K562 (cell line): ENCODE measurements around the gene TEX35. TPM values are rescaled to one million over a fixed set of nuclear protein-coding genes. Genes with fewer than 3 reads are reported as not detected.

Experiments
- ATAC-seq: fragments of 200-7000 bp; cut with Tn5 transposase; 3 replicates; pipeline ENCODE4 v1.9.1; 2020; ENCODE audit warnings: moderate library complexity
- BruUV-seq: library from RNA; stranded (reverse); fragments of 400-500 nt; replicated peaks from 2 replicates; lab custom pipeline; 2021; lab: Mats Ljungman, UMichigan
- CTCF ChIA-PET: fragments of 300-600 bp; formaldehyde crosslinking; extraction: SDS; loops from one replicate; lab custom pipeline; 2021; ENCODE audit warnings: low intra/inter-chr PET ratio; lab: Yijun Ruan, JAX
- POLR2A ChIA-PET: fragments of 300-600, 350-650 bp; sonication (Branson Sonifier 250); formaldehyde crosslinking; extraction: SDS; loops from one replicate; lab custom pipeline; 2021; ENCODE audit warnings: antibody characterized with exemption, inconsistent platforms; lab: Yijun Ruan, JAX
- DNase-seq, 4 experiments: peaks; one replicate each; pipeline versions ENCODE4 v3.0.0 to v3.0.0-alpha.2; 2011 to 2018; ENCODE audit warnings: low spot score in 3 of 4, mixed read lengths in 3 of 4; ENCODE audit errors: extremely low read depth in 1 of 4
- FAIRE-seq: peaks from 2 replicates; lab custom pipeline; 2011; peaks lifted over from hg19 to GRCh38; lab: Jason Lieb, UNC
- H2AFZ ChIP-seq: 2 replicates; pipeline ENCODE4 v1.6.0; 2011; ENCODE audit warnings: low read depth, low read length, control low read depth, inconsistent platforms
- H3K27ac ChIP-seq: fragments of 200-600 bp; 3 replicates; pipeline ENCODE4 v1.8.0; 2011; ENCODE audit warnings: low read depth, mild to moderate bottlenecking, control low read depth, inconsistent platforms, low read length, moderate library complexity, mixed read lengths; ENCODE audit errors: extremely low read depth
- H3K27me3 ChIP-seq, 2 experiments: fragments of 300-600 bp in 1 of 2; 2 replicates in 1 of 2; 3 replicates in 1 of 2; pipeline versions ENCODE4 v1.6.0 to v1.8.0; 2011; ENCODE audit warnings: inconsistent platforms in 2 of 2, low read length in 2 of 2, mild to moderate bottlenecking in 1 of 2, mixed read lengths in 1 of 2, moderate library complexity in 1 of 2; ENCODE audit not compliant: control insufficient read depth in 2 of 2, insufficient read depth in 2 of 2
- H3K36me3 ChIP-seq: fragments of 300-600 bp; 3 replicates; pipeline ENCODE4 v1.8.0; 2011; ENCODE audit warnings: mild to moderate bottlenecking, low read length, inconsistent platforms; ENCODE audit not compliant: control insufficient read depth, insufficient read depth
- H3K4me1 ChIP-seq, 2 experiments: fragments of 200-600 bp in 1 of 2; replicated peaks in 1 of 2; 2 replicates in 1 of 2; 3 replicates in 1 of 2; pipeline versions ENCODE4 v1.5.1 to v1.8.0; 2011; ENCODE audit warnings: inconsistent platforms in 2 of 2, low read length in 2 of 2, mild to moderate bottlenecking in 1 of 2, mixed read lengths in 1 of 2, moderate library complexity in 1 of 2; ENCODE audit not compliant: control insufficient read depth in 2 of 2, insufficient read depth in 2 of 2
- H3K4me2 ChIP-seq: 2 replicates; pipeline ENCODE4 v1.6.1; 2011; ENCODE audit warnings: low read length, control low read depth, inconsistent platforms, mixed read lengths; ENCODE audit not compliant: insufficient read depth
- H3K4me3 ChIP-seq: fragments of 200-600 bp; sonication (generic), shearing (Covaris generic); 2 replicates; pipeline ENCODE4 v1.5.1; 2016; ENCODE audit warnings: control low read depth, inconsistent platforms
- H3K79me2 ChIP-seq: fragments of 200-600 bp; 3 replicates; pipeline ENCODE4 v1.8.0; 2011; ENCODE audit warnings: low read length, inconsistent platforms; ENCODE audit not compliant: control insufficient read depth, insufficient read depth
- H3K9ac ChIP-seq, 2 experiments: 2 replicates each; pipeline versions ENCODE4 v1.6.0 to v1.6.1; 2011; ENCODE audit warnings: low read depth in 2 of 2, low read length in 2 of 2, control low read depth in 1 of 2, inconsistent platforms in 1 of 2, mild to moderate bottlenecking in 1 of 2, mixed read lengths in 1 of 2; ENCODE audit not compliant: insufficient read depth in 1 of 2
- H3K9me1 ChIP-seq: one replicate; pipeline ENCODE4 v1.6.0; 2011; ENCODE audit warnings: inconsistent platforms, mild to moderate bottlenecking, low read length, moderate library complexity; ENCODE audit not compliant: control insufficient read depth, insufficient read depth
- H3K9me3 ChIP-seq: replicated peaks from 2 replicates; pipeline ENCODE4 v1.5.1; 2011; ENCODE audit warnings: low read depth, low read length, inconsistent platforms; ENCODE audit not compliant: control insufficient read depth, insufficient read depth
- H4K20me1 ChIP-seq: replicated peaks from 2 replicates; pipeline ENCODE4 v1.6.1; 2011; ENCODE audit warnings: low read length, inconsistent platforms, mixed read lengths; ENCODE audit not compliant: control insufficient read depth, insufficient read depth
- CTCFL ChIP-seq: IDR thresholded peaks from 2 replicates; pipeline ENCODE4 v1.6.1; 2011; ENCODE audit warnings: borderline replicate concordance, low read depth, mild to moderate bottlenecking, moderate library complexity, low read length; ENCODE audit not compliant: insufficient read depth, poor library complexity, severe bottlenecking
- E2F5 ChIP-seq: sonication (generic); formaldehyde crosslinking; IDR thresholded peaks from 2 replicates; pipeline ENCODE4 v1.8.0; 2022; ENCODE audit warnings: mild to moderate bottlenecking, missing genetic modification reagents
- HCFC1 ChIP-seq: IDR thresholded peaks from 2 replicates; pipeline ENCODE4 v1.6.1; 2012; ENCODE audit warnings: low read depth, low read length, improper control_type of control experiment
- HMGN3 ChIP-seq: IDR thresholded peaks from 2 replicates; pipeline ENCODE4 v1.6.1; 2011; ENCODE audit warnings: borderline replicate concordance, low read depth, mild to moderate bottlenecking, mixed read lengths, low read length; ENCODE audit not compliant: insufficient read length; ENCODE audit errors: extremely low read depth
- KDM4B ChIP-seq, 2 experiments: fragments of 450-650 bp in 1 of 2; sonication (generic) in 1 of 2; IDR thresholded peaks; 2 replicates each; pipeline ENCODE4 v1.6.1; 2016 to 2017; ENCODE audit warnings: borderline replicate concordance in 2 of 2, antibody characterized with exemption in 1 of 2, low read depth in 1 of 2, mild to moderate bottlenecking in 1 of 2
- NEUROD1 ChIP-seq: fragments of 150-350 bp; IDR thresholded peaks from 2 replicates; pipeline ENCODE4 v1.6.1; 2014; ENCODE audit warnings: borderline replicate concordance, low read length, low read depth; ENCODE audit not compliant: partially characterized antibody
- PCBP1 ChIP-seq: fragments of 200-400 bp; formaldehyde crosslinking; IDR thresholded peaks from 2 replicates; pipeline ENCODE4 v1.6.1; 2018; ENCODE audit warnings: mild to moderate bottlenecking, low read depth, low read length; ENCODE audit not compliant: poor library complexity, severe bottlenecking
- RBM14 ChIP-seq: fragments of 200-400 bp; formaldehyde crosslinking; IDR thresholded peaks from 2 replicates; pipeline ENCODE4 v1.6.1; 2018; ENCODE audit warnings: low read depth, mild to moderate bottlenecking, low read length, moderate library complexity, borderline replicate concordance; ENCODE audit not compliant: insufficient read depth
- RFX5 ChIP-seq: IDR thresholded peaks from 2 replicates; pipeline ENCODE4 v1.6.1; 2011; ENCODE audit warnings: low read depth, mild to moderate bottlenecking, improper control_type of control experiment, low read length
- STAT6 ChIP-seq: sonication (generic); formaldehyde crosslinking; IDR thresholded peaks from 2 replicates; pipeline ENCODE4 v1.8.1; 2023; ENCODE audit warnings: mild to moderate bottlenecking, missing genetic modification reagents
- U2AF2 ChIP-seq: fragments of 200-400 bp; formaldehyde crosslinking; optimal IDR thresholded peaks from 2 replicates; pipeline ENCODE3; 2017; ENCODE audit warnings: low read depth, mild to moderate bottlenecking, low read length
- ZBTB1 ChIP-seq: sonication (generic); formaldehyde crosslinking; IDR thresholded peaks from 2 replicates; pipeline ENCODE4 v1.8.1; 2023; ENCODE audit warnings: missing genetic modification reagents, low read depth, mild to moderate bottlenecking, borderline replicate concordance
- ZNF212 ChIP-seq: fragments of 450-650 bp; formaldehyde crosslinking; IDR thresholded peaks from 2 replicates; pipeline ENCODE4 v1.4.0; 2020; ENCODE audit warnings: mild to moderate bottlenecking
- ZNF263 ChIP-seq: sonication (generic); formaldehyde crosslinking; IDR thresholded peaks from 2 replicates; pipeline ENCODE4 v1.8.0; 2022; ENCODE audit warnings: mild to moderate bottlenecking, missing genetic modification reagents, borderline replicate concordance
- ZNF586 ChIP-seq: fragments of 450-650 bp; formaldehyde crosslinking; conservative IDR thresholded peaks from 2 replicates; pipeline ENCODE4 v1.4.0; 2020; ENCODE audit warnings: mild to moderate bottlenecking, moderate library complexity
- WGBS: fragments of 100-300 bp; shearing (Covaris generic); methylation state at CpG from one replicate; pipeline ENCODE4 v1.1.6; 2016; ENCODE audit warnings: low coverage, mixed read lengths; ENCODE audit not compliant: insufficient coverage; ENCODE audit errors: missing lambda C conversion rate; 5-methylcytosine and 5-hydroxymethylcytosine counted together
- in situ Hi-C: fragments of 300-500 bp; cut with MboI; formaldehyde crosslinking; loops from 4 replicates; pipeline ENCODE4 v1.15.0; 2018; ENCODE audit warnings: inconsistent platforms, mixed read lengths
- intact Hi-C: fragments of 100-400 bp; cut with micrococcal nuclease; formaldehyde crosslinking; loops from 2 replicates; pipeline ENCODE4 v1.14.2; 2022
- polyA plus RNA-seq, 8 experiments: library from polyadenylated mRNA; depleted of rRNA in 4 of 8; stranded (reverse) in 5 of 8; unstranded in 3 of 8; fragments of >200 nt; fragmentation: Nextera tagmentation in 2 of 8; fragmentation: Illumina TruSeq in 1 of 8; extraction: Ambion mirVana in 2 of 8; extraction: Trizol in 1 of 8; gene quantifications; 2 replicates each; pipeline versions ENCODE4 v1.2.1 to v1.2.3, GENCODE V29; 2011 to 2014; ENCODE audit warnings: inconsistent platforms in 1 of 8, missing spikeins in 1 of 8
- total RNA-seq, 7 experiments: library from RNA; depleted of rRNA in 6 of 7; stranded (reverse); fragments of >200 nt in 6 of 7; fragmentation: Illumina TruSeq in 2 of 7; extraction: Trizol in 2 of 7; gene quantifications; 2 replicates each; pipeline versions ENCODE4 v1.2.1 to v1.2.3, GENCODE V29; 2011 to 2021; ENCODE audit warnings: low replicate concordance in 1 of 7

Gene TEX35
- total and polyA plus RNA-seq, 9 of the 15 experiments (the other 6 are each of a cell fraction or from before 2014, with no cell fraction given) = not detected

GRCh38 chr1:178489399-178489798 lies 23.5 kb upstream of the TEX35 start:
- Histone ChIP-seq H4K20me1 (no peaks in the 10 kb centered on the region), H3K9me1 (no peaks in the 10 kb centered on the region), H3K36me3 (no peaks in the 10 kb centered on the region), H3K79me2 (no peaks in the 10 kb centered on the region), H3K4me2 (no peak overlapping the region), H3K4me3 (no peak overlapping the region), H3K9me3 (no peaks in the 10 kb centered on the region), H2AFZ (no peak overlapping the region), H3K27ac (no peak overlapping the region), H3K4me1 (no peaks in the 10 kb centered on the region; a peak in 1 of 5 replicates), H3K9ac (no peak overlapping the region), H3K27me3 (peaks cover 28 to 63% of the 10 kb centered on the region in 2 experiments; a peak in 4 of 5 replicates)
- WGBS = 0% methylated on average over 4 of the region's 4 CpGs
- no TSS peak for BruUV-seq
- intact Hi-C loops (no loop called here), in situ Hi-C loops (no loop called here)
- ChIA-PET POLR2A (interaction anchor here (0.7 kb wide), 1 partner anchor 39 kb away, joined by 3 read pairs; no protein-coding TSS in a partner anchor), CTCF (no interaction called here)
- no peak for ATAC-seq
- DNase-seq = no peak
- FAIRE-seq = no peak
- TF ChIP-seq RBM14 (no peak), HCFC1 (no peak), HMGN3 (no peak), ZNF586 (CRISPR knock-in tag) (no peak), PCBP1 (no peak), RFX5 (no peak), KDM4B (IDR thresholded peaks at IDR 0.05; ENCODE audit: borderline replicate concordance in 2 of 2, low read depth in 1 of 2) (no peak), ZNF263 (CRISPR knock-in tag) (no peak), CTCFL (no peak), ZNF212 (no peak), ZBTB1 (CRISPR knock-in tag) (no peak), NEUROD1 (no peak), U2AF2 (no peak), STAT6 (CRISPR knock-in tag) (no peak), E2F5 (CRISPR knock-in tag) (no peak)
